GM06990 (cell line): Measurements from ENCODE around the gene TADA2B.

Experiments used
- DNase-seq: peaks from one replicate; pipeline ENCODE4 v3.0.0-alpha.2; 2011; ENCODE audit not compliant: insufficient read length; ENCODE audit errors: extremely low read depth
- H3K27me3 ChIP-seq: replicated peaks from 2 replicates; pipeline ENCODE4 v1.6.0; 2011; ENCODE audit warnings: low read length; ENCODE audit not compliant: control insufficient read depth, insufficient read depth
- H3K36me3 ChIP-seq: 2 replicates; pipeline ENCODE4 v1.5.1; 2011; ENCODE audit warnings: low read length; ENCODE audit not compliant: control insufficient read depth, insufficient read depth
- H3K4me3 ChIP-seq: replicated peaks from 2 replicates; pipeline ENCODE4 v1.5.1; 2011; ENCODE audit warnings: low read depth, mild to moderate bottlenecking, control low read depth, low read length
- CTCF ChIP-seq: IDR thresholded peaks from 2 replicates; pipeline ENCODE4 v1.5.1; 2011; ENCODE audit warnings: low read length, control low read depth, mild to moderate bottlenecking, inconsistent platforms; ENCODE audit not compliant: insufficient read depth, poor library complexity, severe bottlenecking

Gene TADA2B

GRCh38 chr4:7034262-7035081 is 8.7 kb upstream of the TADA2B start:
- Histone ChIP-seq H3K4me3 (no peak overlapping the region), H3K36me3 (peaks cover 17% of the 10 kb centered on the region), H3K27me3 (no peaks in the 10 kb centered on the region)
- DNase-seq = no peak
- TF ChIP-seq CTCF = no peak

GRCh38 chr4:7037425-7037824 is 5.7 kb upstream of the TADA2B start:
- DNase-seq = no peak
- peak; percentile 26 for TF ChIP-seq CTCF
- Histone ChIP-seq H3K36me3 (peaks cover under 1% of the 10 kb centered on the region; the same call in 1 of the 2 replicates), H3K4me3 (no peak overlapping the region), H3K27me3 (no peaks in the 10 kb centered on the region)

GRCh38 chr4:7040765-7041164 is 2.4 kb upstream of the TADA2B start:
- H3K4me3 ChIP-seq = no peak overlapping the region
- no peaks in the 10 kb centered on the region for H3K27me3 ChIP-seq
- no peak for DNase-seq
- no peak for TF ChIP-seq CTCF
- H3K36me3 ChIP-seq = no peaks in the 10 kb centered on the region

GRCh38 chr4:7041246-7041645 is 1.9 kb upstream of the TADA2B start:
- no peaks in the 10 kb centered on the region for H3K27me3 ChIP-seq
- H3K4me3 ChIP-seq = no peak overlapping the region
- TF ChIP-seq CTCF = no peak
- no peaks in the 10 kb centered on the region for H3K36me3 ChIP-seq
- no peak for DNase-seq

GRCh38 chr4:7041801-7042502 is 1.2 kb upstream of the TADA2B start:
- Histone ChIP-seq H3K36me3 (no peaks in the 10 kb centered on the region), H3K4me3 (peak overlapping the region; percentile 73), H3K27me3 (no peaks in the 10 kb centered on the region)
- no peak for TF ChIP-seq CTCF
- DNase-seq = no peak
